Measurements from ENCODE around the gene WNT1. TPM values are rescaled to one million over a fixed set of nuclear protein-coding genes. Genes with fewer than 3 reads are reported as not detected.

The WNT1 gene
- total and polyA plus RNA-seq, 8 donors: not detected

DNA sequence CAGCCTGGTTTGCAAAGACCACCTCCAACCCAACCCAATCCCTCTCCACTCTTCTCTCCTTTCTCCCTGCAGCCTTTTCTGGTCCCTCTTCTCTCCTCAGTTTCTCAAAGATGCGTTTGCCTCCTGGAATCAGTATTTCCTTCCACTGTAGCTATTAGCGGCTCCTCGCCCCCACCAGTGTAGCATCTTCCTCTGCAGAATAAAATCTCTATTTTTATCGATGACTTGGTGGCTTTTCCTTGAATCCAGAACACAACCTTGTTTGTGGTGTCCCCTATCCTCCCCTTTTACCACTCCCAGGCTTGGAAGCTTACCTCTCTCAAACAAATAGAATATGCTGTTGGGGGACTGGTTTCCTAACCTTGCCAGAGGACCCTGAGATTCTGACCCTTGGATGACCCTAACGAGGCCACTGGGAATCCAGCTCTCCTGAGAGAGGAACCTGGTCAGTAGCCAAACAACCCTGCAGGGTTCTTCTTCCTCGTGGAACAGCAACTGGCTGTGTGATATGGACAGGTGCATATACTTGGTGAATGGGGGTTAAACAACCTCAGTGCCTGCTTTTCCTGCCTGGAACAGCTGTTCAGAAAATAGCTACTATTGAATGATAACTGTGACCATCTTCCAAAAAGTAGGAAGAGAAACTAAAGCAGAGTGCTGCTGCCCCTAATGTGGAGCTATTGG, 4.4 kb downstream of the WNT1 start:
- DNase-seq: no peak
- WGBS, 2 donors: 51 to 72% methylated on average over 6 of the region's 6 CpGs
- Histone ChIP-seq H3K27me3 (peaks cover 0 to 21% (median 3%) of the 10 kb centered on the region in 4 donors), H3K36me3 (no peaks in the 10 kb centered on the region), H3K4me3 (no peak overlapping the region), H3K27ac (no peak overlapping the region), H3K9me3 (no peaks in the 10 kb centered on the region), H3K4me1 (peaks cover 12 to 25% (median 24%) of the 10 kb centered on the region in 3 donors)
- no peak for TF ChIP-seq CTCF (IDR thresholded peaks at IDR 0.05)
- intact Hi-C loops (cut with DNase I): no loop called here
- no peak for FAIRE-seq
- ATAC-seq: no peak

DNA sequence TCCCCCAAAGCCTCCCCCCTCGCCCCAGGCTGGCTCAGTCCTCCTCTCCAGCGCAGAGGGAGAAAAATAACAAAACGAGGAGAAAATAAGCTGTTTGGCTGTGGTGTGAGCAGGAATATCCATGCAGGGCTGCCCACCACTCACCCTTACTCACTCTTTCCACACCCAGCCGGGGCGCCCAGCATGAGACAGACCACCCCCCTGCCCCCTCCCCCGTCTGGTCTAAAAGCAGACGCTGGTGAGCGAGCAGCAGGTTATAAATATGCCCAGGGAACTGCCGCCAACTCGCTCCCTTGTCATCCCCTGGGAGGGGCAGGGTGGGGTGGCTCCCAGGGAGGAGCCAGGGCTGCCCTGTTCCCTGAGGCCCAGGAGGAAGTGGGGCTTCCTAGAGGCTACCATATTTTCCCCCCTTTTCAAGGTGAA, 7.4 kb downstream of the WNT1 start:
- intact Hi-C loops (cut with DNase I): no loop called here
- H3K27me3 ChIP-seq: peaks cover 0 to 11% (median 3%) of the 10 kb centered on the region in 4 donors
- no peaks in the 10 kb centered on the region for H3K36me3 ChIP-seq
- DNase-seq: no peak
- no peak overlapping the region for H3K4me3 ChIP-seq
- 56 to 66% methylated on average over 10 of the region's 10 CpGs for WGBS, 2 donors
- no peak for FAIRE-seq
- ATAC-seq: no peak
- peaks cover under 1 to 7% (median 3%) of the 10 kb centered on the region in 3 donors for H3K4me1 ChIP-seq
- no peaks in the 10 kb centered on the region for H3K9me3 ChIP-seq
- no peak for TF ChIP-seq CTCF (IDR thresholded peaks at IDR 0.05)
- H3K27ac ChIP-seq: no peak overlapping the region

DNA sequence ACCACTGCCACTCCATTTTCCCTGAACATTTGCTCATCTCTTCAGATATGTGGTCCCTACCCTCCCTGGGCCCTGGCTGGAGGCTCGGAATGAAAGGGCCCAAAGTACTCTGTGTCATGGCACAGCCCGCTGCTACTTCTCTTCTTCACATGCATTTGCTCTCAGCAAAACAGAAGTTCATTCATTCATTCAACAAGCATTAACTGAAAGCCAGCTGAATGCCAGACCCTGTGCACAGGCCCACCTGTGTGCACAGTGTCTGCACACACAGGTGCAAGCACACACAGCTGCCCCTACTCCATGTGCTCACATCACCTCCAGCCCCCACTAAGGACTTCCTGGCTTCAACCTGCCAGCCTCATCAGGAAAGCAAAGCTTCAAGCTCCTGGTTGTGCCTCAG, 7.8 kb downstream of the WNT1 start:
- peaks cover 0 to 10% (median 3%) of the 10 kb centered on the region in 4 donors for H3K27me3 ChIP-seq
- H3K36me3 ChIP-seq: no peaks in the 10 kb centered on the region
- no peak for ATAC-seq
- peaks cover 0 to 3% (median 0%) of the 10 kb centered on the region in 3 donors for H3K4me1 ChIP-seq
- H3K4me3 ChIP-seq: no peak overlapping the region
- H3K9me3 ChIP-seq: no peaks in the 10 kb centered on the region
- FAIRE-seq: no peak
- intact Hi-C loops (cut with DNase I): no loop called here
- DNase-seq: no peak
- H3K27ac ChIP-seq: no peak overlapping the region
- TF ChIP-seq CTCF (IDR thresholded peaks at IDR 0.05): no peak
- 86 to 89% methylated on average over 2 of the region's 2 CpGs for WGBS, 2 donors

- H3K27ac ChIP-seq: no peak overlapping the region
- WGBS, 2 donors: 59 to 69% methylated on average over 23 of the region's 23 CpGs
- no peaks in the 10 kb centered on the region for H3K36me3 ChIP-seq
- no peak for ATAC-seq
- no peak overlapping the region for H3K4me3 ChIP-seq
- FAIRE-seq: no peak
- DNase-seq: peak in 1 of 6 donors; percentile 45
- intact Hi-C loops (cut with DNase I): no loop called here
- H3K9me3 ChIP-seq: no peaks in the 10 kb centered on the region
- H3K27me3 ChIP-seq: peaks cover 0 to 2% (median 0%) of the 10 kb centered on the region in 4 donors
- no peaks in the 10 kb centered on the region for H3K4me1 ChIP-seq
- TF ChIP-seq CTCF (IDR thresholded peaks at IDR 0.05): no peak
These were observed 8.7 kb downstream of the WNT1 start for GRCh38 chr12:48986720-48987291.

Data from pancreas (tissue), 10 donors.